ENCODE data around the gene FAM170B.

The FAM170B gene

GRCh38 chr10:49081547-49082275 lies 52.1 kb downstream of the FAM170B start:
- H3K4me1 Mint-ChIP-seq: peaks cover 10% of the 10 kb centered on the region

More at GRCh38 chr10:49081547-49082275, 52.1 kb downstream of the FAM170B start:
- no peak overlapping the region for H3K27ac Mint-ChIP-seq
- DNase-seq: no peak
- H3K9me3 Mint-ChIP-seq: peaks cover 3% of the 10 kb centered on the region
- CTCF ChIA-PET: no interaction called here
- H3K27me3 Mint-ChIP-seq: peaks cover 13% of the 10 kb centered on the region
- no peak overlapping the region for H3K4me3 Mint-ChIP-seq
- H3K36me3 Mint-ChIP-seq: no peaks in the 10 kb centered on the region

Measured in activated naive CD4-positive, alpha-beta T cell treated with anti-CD3 and anti-CD28 coated beads, Interleukin-2, amount 10 ng/mL, durations not matched to agents 7 days and 5 days (primary cell).